Measurements from ENCODE around the gene EIF1B. TPM values are rescaled to one million over a fixed set of nuclear protein-coding genes. Genes with fewer than 3 reads are reported as not detected.
"Not testable (repeated sequence)": the region's sequence is repeated elsewhere in the genome, so short reads cannot be mapped to it uniquely, and the experiment has no call there.

EIF1B gene
- total RNA-seq, 1 donor from 2014 or later, result 18.9 TPM

- H3K27ac ChIP-seq, result no peak overlapping the region
- DNase-seq (ENCODE audit: extremely low spot score in 2 of 2), result no peak
- H3K27me3 ChIP-seq, result no peaks in the 10 kb centered on the region
- intact Hi-C loops (cut with DNase I), result no loop called here
- H3K4me3 ChIP-seq, result no peak overlapping the region
- peaks cover 5% of the 10 kb centered on the region for H3K4me1 ChIP-seq
- no peaks in the 10 kb centered on the region for H3K9me3 ChIP-seq
- no peaks in the 10 kb centered on the region for H3K36me3 ChIP-seq
- TF ChIP-seq CTCF (IDR thresholded peaks at IDR 0.05) (no peak), POLR2AphosphoS5 (IDR thresholded peaks at IDR 0.05; ENCODE audit: insufficient read depth in 1 of 2, low read depth in 1 of 2) (no peak)
Observed at GRCh38 chr3:40268802-40269524, 40.5 kb upstream of the EIF1B start.

GRCh38 chr3:40278791-40279190, 30.7 kb upstream of the EIF1B start:
- H3K4me1 ChIP-seq, result no peaks in the 10 kb centered on the region
- TF ChIP-seq POLR2A (IDR thresholded peaks at IDR 0.05) (no peak), POLR2AphosphoS5 (IDR thresholded peaks at IDR 0.05; ENCODE audit: insufficient read depth in 1 of 2, low read depth in 1 of 2) (no peak), CTCF (IDR thresholded peaks at IDR 0.05) (no peak)
- intact Hi-C loops (cut with DNase I), result no loop called here
- H3K27me3 ChIP-seq, result no peaks in the 10 kb centered on the region
- no peak overlapping the region for H3K27ac ChIP-seq
- no peaks in the 10 kb centered on the region for H3K9me3 ChIP-seq
- no peak overlapping the region for H3K4me3 ChIP-seq
- DNase-seq (ENCODE audit: extremely low spot score in 2 of 2), result no peak
- H3K36me3 ChIP-seq, result no peaks in the 10 kb centered on the region

- TF ChIP-seq POLR2AphosphoS5 (IDR thresholded peaks at IDR 0.05; ENCODE audit: insufficient read depth in 1 of 2, low read depth in 1 of 2) (no peak), POLR2A (IDR thresholded peaks at IDR 0.05) (no peak), CTCF (IDR thresholded peaks at IDR 0.05) (no peak)
- intact Hi-C loops (cut with DNase I), result no loop called here
- no peaks in the 10 kb centered on the region for H3K9me3 ChIP-seq
Observed at GRCh38 chr3:40281995-40282394, 27.5 kb upstream of the EIF1B start.

GRCh38 chr3:40283057-40283456, 26.4 kb upstream of the EIF1B start:
- H3K4me1 ChIP-seq; H3K27ac ChIP-seq; H3K27me3 ChIP-seq; H3K4me3 ChIP-seq; H3K9me3 ChIP-seq; intact Hi-C loops (cut with DNase I); H3K36me3 ChIP-seq; DNase-seq (ENCODE audit: extremely low spot score in 2 of 2): not testable (repeated sequence)

More at GRCh38 chr3:40281995-40282394, 27.5 kb upstream of the EIF1B start:
- no peak overlapping the region for H3K27ac ChIP-seq
- DNase-seq (ENCODE audit: extremely low spot score in 2 of 2), result no peak
- no peaks in the 10 kb centered on the region for H3K4me1 ChIP-seq
- H3K4me3 ChIP-seq, result no peak overlapping the region
- no peaks in the 10 kb centered on the region for H3K27me3 ChIP-seq
- no peaks in the 10 kb centered on the region for H3K36me3 ChIP-seq

- TF ChIP-seq POLR2A (IDR thresholded peaks at IDR 0.05) (no peak), POLR2AphosphoS5 (IDR thresholded peaks at IDR 0.05; ENCODE audit: insufficient read depth in 1 of 2, low read depth in 1 of 2) (no peak), CTCF (IDR thresholded peaks at IDR 0.05) (no peak)
- no peak overlapping the region for H3K27ac ChIP-seq
- no peak overlapping the region for H3K4me3 ChIP-seq
- H3K27me3 ChIP-seq, result no peaks in the 10 kb centered on the region
- intact Hi-C loops (cut with DNase I), result no loop called here
- no peak for DNase-seq (ENCODE audit: extremely low spot score in 2 of 2)
- no peaks in the 10 kb centered on the region for H3K9me3 ChIP-seq
- no peaks in the 10 kb centered on the region for H3K36me3 ChIP-seq
- H3K4me1 ChIP-seq, result no peaks in the 10 kb centered on the region
Observed at GRCh38 chr3:40287248-40287647, 22.3 kb upstream of the EIF1B start.

Data from vagina (tissue), 2 donors.